GM21737 (cell line): ENCODE measurements around the gene FOXE3.

ENCODE experiments used
- ATAC-seq: cut with Tn5 transposase; IDR thresholded peaks from one replicate; pipeline ENCODE4 v1.9.1; 2021; ENCODE audit warnings: mild to moderate bottlenecking, moderate library complexity; ENCODE audit not compliant: unreplicated experiment

The FOXE3 gene

GRCh38 chr1:47415728-47416318, at the start of gene FOXE3:
FOXE3 (plus strand) TSS chr1:47416285; CDS start chr1:47416316, 31 bp downstream.
- ATAC-seq = no peak

GRCh38 chr1:47367651-47368050, 48.4 kb upstream of the FOXE3 start:
- ATAC-seq = no peak

- ATAC-seq = no peak
These were observed 45.0 kb upstream of the FOXE3 start for GRCh38 chr1:47371016-47371517.

DNA sequence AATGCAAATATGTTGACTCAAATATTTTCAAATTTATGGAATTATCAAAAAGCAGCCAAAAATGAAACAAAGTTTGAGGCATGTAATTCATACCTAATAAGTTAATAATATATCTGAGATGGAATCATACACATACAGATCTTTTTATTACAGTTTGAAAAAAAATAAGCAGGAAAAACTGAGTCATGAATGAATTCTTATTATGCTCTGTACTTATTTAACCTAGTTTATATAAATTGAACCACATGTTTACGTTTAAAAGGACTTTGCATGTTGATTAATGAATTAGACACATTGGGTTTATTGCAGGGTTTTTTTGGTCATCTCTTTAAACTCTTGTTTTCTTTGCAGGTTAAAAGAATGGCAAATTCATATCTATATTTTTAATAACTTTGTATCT, 41.6 kb upstream of the FOXE3 start:
- no peak for ATAC-seq

DNA sequence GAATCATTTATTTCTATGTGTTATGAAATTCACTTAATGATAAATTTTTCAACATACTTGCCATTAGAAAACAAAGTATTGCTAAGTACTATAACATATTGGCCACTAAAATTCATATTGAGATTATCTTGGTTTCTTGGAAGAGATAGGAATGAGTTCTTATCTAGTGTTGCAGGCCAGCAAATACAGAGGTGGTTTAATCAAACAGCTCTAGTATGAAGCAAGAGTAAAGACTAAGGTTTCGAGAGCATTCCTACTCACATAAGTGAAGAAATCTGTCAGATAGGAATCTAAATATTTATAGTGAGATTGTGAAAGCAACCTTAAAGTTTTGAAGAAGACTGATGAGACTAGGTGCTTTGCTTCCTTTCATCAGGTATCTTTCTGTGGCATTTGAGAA, 37.9 kb upstream of the FOXE3 start:
- ATAC-seq = no peak

DNA sequence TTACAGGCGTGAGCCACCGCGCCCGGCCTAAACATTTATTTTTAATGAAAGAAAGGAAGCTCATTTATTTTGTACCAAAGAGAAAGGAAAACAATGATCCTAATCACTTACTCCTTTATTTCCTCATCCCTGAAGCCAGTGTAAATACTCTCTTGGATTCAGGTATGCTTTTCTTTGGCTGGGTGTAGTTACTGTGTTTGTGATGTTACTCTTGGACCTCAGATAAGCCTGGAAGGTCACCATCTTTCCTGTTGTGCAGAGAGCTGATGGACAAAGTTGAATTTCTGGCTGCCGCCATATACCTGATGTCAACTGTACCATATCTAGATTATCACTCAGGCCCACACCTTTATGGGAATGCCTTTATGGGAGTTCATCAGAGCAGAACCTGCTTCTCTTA, 35.4 kb upstream of the FOXE3 start:
- no peak for ATAC-seq

GRCh38 chr1:47382399-47382983, 33.6 kb upstream of the FOXE3 start:
- no peak for ATAC-seq

GRCh38 chr1:47384083-47384482, 32.0 kb upstream of the FOXE3 start:
- no peak for ATAC-seq

GRCh38 chr1:47385020-47385419, 31.1 kb upstream of the FOXE3 start:
- no peak for ATAC-seq

DNA sequence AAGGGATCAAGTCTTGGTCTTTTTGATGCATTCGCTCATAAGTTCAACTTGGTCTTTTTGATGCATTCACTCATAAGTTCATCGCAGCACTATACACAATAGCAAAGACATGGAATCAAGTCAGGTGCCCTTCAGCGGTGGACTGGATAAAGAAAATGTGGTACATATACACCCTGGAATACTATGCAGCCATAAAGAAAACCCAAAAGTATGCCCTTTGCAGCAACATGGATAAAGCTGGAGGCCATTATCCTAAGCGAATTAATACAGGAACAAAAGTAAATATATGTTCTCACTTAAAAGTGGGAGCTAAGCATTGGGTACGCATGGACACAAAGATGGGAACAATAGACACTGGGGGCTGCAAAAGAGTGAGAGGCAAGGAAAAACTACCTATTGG, 29.8 kb upstream of the FOXE3 start:
- no peak for ATAC-seq

GRCh38 chr1:47388030-47388890, 27.8 kb upstream of the FOXE3 start:
- ATAC-seq = no peak

DNA sequence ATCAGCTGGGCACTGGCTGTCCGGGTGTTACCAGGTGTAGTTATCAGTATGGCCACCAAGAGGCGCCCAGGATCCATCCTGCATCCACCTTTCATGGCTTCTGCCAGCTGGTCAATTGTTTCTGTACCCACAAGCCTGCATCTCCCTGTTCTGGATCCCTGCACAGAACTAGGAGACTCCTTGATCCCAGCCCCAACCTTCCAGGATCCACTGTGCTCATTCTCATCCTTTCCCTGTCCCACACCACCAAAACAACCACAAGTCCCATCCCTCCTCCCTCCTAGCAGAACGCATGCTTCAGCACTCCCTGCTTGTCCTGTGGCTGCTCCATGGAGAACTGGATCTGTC, 27.2 kb upstream of the FOXE3 start:
- no peak for ATAC-seq

- no peak for ATAC-seq
These were observed 26.4 kb upstream of the FOXE3 start for GRCh38 chr1:47389731-47390130.

- no peak for ATAC-seq
These were observed 25.2 kb upstream of the FOXE3 start for GRCh38 chr1:47390843-47391242.

DNA sequence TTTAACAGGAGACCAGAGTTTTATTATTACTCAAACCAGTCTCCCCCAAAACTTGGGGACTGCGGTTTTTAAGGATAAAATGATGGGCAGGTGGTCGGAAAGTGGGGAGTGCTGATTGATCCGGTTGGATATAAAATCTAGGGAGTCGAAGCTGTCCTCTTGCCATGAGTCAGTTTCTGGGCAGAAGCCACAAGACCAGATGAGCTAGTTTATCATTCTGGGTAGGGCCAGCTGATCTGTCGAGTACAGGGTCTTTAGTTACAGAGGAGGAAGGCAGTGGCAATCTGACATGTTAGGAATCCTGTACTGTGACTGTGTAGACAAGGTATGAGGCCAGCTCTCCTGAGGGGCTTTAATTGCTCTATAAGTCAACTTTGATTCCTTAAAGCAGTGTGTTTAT, 22.9 kb upstream of the FOXE3 start:
- ATAC-seq = no peak

GRCh38 chr1:47395433-47395832, 20.7 kb upstream of the FOXE3 start:
- no peak for ATAC-seq

DNA sequence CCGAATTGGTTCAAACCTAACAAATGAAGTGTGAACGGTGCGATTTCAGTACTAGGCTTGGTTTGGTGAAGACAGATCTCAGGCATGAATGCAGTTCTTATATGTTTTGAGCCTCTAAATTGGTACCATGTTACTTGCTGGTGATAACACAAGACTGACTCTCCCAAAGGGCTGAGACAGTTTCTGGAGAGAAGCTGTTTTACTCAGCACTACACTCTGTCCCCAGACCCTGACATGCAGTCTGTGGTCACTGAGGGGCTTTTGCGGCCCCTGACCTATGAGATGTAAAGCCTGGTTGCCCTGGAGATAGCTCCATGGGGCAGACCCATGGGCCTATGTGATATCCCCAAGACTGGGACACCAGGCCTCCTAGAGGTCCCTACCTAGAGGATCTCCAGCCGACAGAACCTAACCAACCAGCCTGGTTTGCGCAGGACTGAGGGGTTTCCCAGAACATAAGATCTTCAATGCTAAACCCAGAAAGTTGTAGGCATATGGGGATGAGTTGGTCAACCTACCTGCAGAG, 19.4 kb upstream of the FOXE3 start:
- no peak for ATAC-seq

- ATAC-seq = no peak
These were observed 16.8 kb upstream of the FOXE3 start for GRCh38 chr1:47399138-47399845.

- ATAC-seq = no peak
These were observed 16.3 kb upstream of the FOXE3 start for GRCh38 chr1:47399846-47400155.

DNA sequence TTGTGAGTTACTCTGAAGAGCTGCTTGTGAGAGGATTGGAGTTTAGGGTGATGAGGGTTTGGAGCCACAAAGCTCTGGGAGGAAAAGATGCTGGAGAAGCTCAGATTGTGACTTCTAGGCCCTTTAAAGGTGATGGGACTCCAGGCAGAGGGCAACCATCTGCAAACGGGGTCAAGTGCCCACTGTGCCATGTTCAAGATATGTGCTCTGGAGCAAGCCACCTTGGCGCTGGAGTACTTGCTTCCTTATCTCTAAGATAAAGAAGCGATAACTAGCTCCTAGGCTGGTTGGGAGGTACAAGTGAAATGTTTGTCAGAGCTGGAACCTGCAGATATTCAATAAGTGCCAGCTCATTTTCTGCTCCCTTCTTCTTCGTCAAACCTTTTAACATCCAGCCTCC, 14.3 kb upstream of the FOXE3 start:
- ATAC-seq = no peak

DNA sequence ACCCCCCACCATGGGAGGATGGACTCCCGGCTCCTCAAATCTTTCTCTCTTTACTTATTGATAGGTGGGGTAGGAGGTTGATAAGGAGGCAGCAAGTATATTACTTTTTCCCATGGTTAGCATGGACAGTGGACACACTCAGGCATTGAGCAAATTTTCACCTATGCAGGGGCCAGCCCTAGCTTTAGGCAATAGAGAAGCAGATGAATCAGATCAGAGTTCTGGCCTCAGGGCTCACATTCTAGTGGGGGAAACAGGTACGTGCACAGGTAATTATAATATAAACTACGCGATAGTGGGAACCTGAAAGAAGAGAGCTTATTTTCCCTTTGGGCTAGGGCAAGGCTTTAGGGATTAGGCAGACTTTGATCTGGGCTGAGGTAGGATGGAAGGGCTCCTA, 13.5 kb upstream of the FOXE3 start:
- no peak for ATAC-seq
